Dedifferentiated amniotic fluid mesenchymal stem cell (primary cell): Measurements from ENCODE around the gene AFTPH.

ENCODE experiments used
- DNase-seq: peaks from one replicate; pipeline ENCODE4 v3.0.0-alpha.2; 2016; ENCODE audit errors: extremely low spot score

AFTPH gene

GRCh38 chr2:64523666-64524603 lies at the start of gene AFTPH:
Gene AFTPH, plus strand, starts transcription at chr2:64524328. Its CDS starts 27,147 bp downstream, at chr2:64551475.
- DNase-seq: peak; percentile 98

GRCh38 chr2:64474636-64475035 lies 49.5 kb upstream of the AFTPH start:
- no peak for DNase-seq

- no peak for DNase-seq
Observed at GRCh38 chr2:64477037-64477436, 47.1 kb upstream of the AFTPH start.

GRCh38 chr2:64477979-64478378 lies 46.1 kb upstream of the AFTPH start:
- no peak for DNase-seq

GRCh38 chr2:64478502-64479230 lies 45.5 kb upstream of the AFTPH start:
- DNase-seq: no peak

GRCh38 chr2:64479259-64480117 lies 44.6 kb upstream of the AFTPH start:
- DNase-seq: no peak

- no peak for DNase-seq
Observed at GRCh38 chr2:64481665-64482064, 42.5 kb upstream of the AFTPH start.

- DNase-seq: no peak
Observed at GRCh38 chr2:64482243-64482642, 41.9 kb upstream of the AFTPH start.

- DNase-seq: peak; percentile 32
Observed at GRCh38 chr2:64482765-64483504, 41.2 kb upstream of the AFTPH start.

GRCh38 chr2:64485331-64485730 lies 38.8 kb upstream of the AFTPH start:
- DNase-seq: no peak

- DNase-seq: no peak
Observed at GRCh38 chr2:64485961-64486360, 38.2 kb upstream of the AFTPH start.

GRCh38 chr2:64487256-64488049 lies 36.7 kb upstream of the AFTPH start:
- no peak for DNase-seq

GRCh38 chr2:64488050-64488974 lies 35.8 kb upstream of the AFTPH start:
- DNase-seq: peak; percentile 54

- no peak for DNase-seq
Observed at GRCh38 chr2:64489081-64489751, 34.9 kb upstream of the AFTPH start.

GRCh38 chr2:64491426-64491825 lies 32.7 kb upstream of the AFTPH start:
- DNase-seq: peak; percentile 15

- no peak for DNase-seq
Observed at GRCh38 chr2:64492272-64492671, 31.9 kb upstream of the AFTPH start.

- no peak for DNase-seq
Observed at GRCh38 chr2:64492821-64493220, 31.3 kb upstream of the AFTPH start.

GRCh38 chr2:64493788-64494187 lies 30.3 kb upstream of the AFTPH start:
- DNase-seq: no peak

- no peak for DNase-seq
Observed at GRCh38 chr2:64498438-64498837, 25.7 kb upstream of the AFTPH start.
